Stomach (tissue), 4 donors: ENCODE measurements around the gene USHBP1.

ENCODE experiments used
- CTCF ChIP-seq, 7 experiments: fragments of 450-650 bp in 4 of 7; fragments of 200-600 bp in 3 of 7; sonication (generic) in 3 of 7; IDR thresholded peaks; one replicate each; pipeline ENCODE4 v1.5.1; 2016 to 2019; ENCODE audit warnings: antibody characterized with exemption in 7 of 7, control low read depth in 2 of 7, mild to moderate bottlenecking in 1 of 7
- POLR2A ChIP-seq, 4 donors: fragments of 450-650 bp; IDR thresholded peaks; one replicate each; pipeline ENCODE4 v1.6.1; 2016; ENCODE audit warnings: antibody characterized with exemption in 4 of 4, control low read depth in 2 of 4, mild to moderate bottlenecking in 1 of 4, moderate library complexity in 1 of 4

GRCh38 chr19:17303940-17304267, 39.4 kb upstream of the USHBP1 start:
- TF ChIP-seq POLR2A (IDR thresholded peaks at IDR 0.05) (no peak), CTCF (IDR thresholded peaks at IDR 0.05) (no peak)
